HG02588 (cell line): ENCODE results near the gene CCDC167.

ENCODE experiments used
- ATAC-seq: cut with Tn5 transposase; IDR thresholded peaks from one replicate; pipeline ENCODE4 v1.9.1; 2021; ENCODE audit warnings: mild to moderate bottlenecking, moderate library complexity; ENCODE audit not compliant: unreplicated experiment

The CCDC167 gene

DNA sequence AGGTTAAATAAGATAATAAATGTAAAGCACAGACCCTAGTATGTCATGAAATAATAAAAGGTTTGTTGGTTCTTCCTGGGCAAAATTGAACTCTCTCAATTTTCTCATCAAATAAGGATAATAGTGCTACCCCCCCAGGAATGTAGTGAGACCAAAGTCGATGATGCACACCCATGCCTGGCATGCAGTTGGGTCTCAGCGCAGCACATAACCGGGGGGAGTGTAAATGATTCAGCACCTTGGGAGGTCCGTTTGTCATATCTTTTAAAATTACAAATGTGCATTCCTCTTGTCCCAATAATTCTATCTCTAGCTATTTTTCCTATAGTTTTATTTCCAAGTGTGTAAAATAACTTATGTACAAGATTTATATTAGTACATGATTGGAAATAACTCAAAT is 31.3 kb upstream of the CCDC167 start:
- ATAC-seq: no peak

DNA sequence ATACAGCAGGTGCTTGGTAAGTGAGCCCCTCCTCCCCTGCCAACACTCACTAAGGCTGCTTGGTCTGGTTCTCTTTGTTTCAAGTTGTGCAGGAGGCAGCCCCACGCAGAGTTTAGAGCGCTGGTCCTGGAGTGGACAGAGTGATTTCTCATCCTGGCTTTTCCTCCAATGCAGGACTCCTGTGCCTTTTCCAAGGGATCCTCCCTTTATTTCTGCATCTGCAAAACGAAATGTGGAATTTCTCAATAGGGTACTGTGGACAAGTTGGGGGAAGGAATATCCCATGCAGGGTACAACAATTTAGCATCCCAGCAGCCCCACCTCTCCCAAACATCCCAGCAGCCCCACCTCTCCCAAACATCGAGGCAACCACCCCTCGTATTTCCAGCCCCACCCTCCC is 30.6 kb upstream of the CCDC167 start:
- no peak for ATAC-seq

GRCh38 chr6:37528541-37528940 is 28.8 kb upstream of the CCDC167 start:
- ATAC-seq: no peak

GRCh38 chr6:37525460-37526357 is 26.0 kb upstream of the CCDC167 start:
- no peak for ATAC-seq

- ATAC-seq: no peak
These were observed 25.3 kb upstream of the CCDC167 start for GRCh38 chr6:37524970-37525318.

DNA sequence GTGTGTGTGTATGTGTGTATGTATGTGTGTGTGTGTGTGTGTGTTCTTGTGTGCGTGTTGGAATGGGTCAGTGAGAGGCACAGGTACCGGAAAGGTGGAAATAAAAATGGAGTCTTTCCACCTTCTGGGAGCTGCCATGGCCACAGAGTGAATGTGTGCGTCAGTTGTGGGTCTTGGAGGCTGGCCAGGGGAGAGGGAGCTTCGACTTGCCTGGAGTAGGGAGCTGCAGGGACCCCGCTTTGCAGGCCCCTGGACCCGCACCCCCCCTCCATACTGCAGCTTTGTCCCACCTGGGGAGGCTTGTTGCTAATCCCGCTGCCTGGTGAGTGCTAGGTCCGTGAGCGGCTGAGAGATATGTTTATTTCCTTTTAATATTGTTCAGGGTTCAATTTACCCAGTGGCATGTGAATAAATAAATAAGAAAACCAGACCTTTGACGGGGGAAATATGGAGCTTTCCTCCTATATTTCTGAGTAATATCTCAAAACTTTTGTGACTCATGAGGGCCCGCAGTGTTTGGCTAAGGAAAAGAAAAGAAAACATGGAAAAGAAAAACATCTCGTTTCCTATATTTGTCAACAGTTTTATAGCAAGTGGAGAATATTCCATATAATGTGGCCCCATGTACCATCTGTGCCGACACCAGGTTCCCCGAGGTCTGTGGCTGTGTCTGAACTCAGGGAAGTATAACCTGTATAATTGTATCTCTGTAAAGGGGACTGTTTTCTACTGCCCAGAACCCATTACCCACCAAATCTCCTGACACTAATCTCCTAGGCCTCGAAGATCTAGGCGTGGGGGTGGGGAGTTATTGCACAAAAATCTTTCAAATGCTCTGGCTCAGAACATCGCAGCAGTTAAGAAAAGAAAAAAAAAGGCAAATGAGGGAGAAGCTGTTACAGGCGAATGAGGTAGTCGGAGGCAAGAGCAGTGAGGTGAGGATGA is 24.6 kb upstream of the CCDC167 start:
- ATAC-seq: no peak

DNA sequence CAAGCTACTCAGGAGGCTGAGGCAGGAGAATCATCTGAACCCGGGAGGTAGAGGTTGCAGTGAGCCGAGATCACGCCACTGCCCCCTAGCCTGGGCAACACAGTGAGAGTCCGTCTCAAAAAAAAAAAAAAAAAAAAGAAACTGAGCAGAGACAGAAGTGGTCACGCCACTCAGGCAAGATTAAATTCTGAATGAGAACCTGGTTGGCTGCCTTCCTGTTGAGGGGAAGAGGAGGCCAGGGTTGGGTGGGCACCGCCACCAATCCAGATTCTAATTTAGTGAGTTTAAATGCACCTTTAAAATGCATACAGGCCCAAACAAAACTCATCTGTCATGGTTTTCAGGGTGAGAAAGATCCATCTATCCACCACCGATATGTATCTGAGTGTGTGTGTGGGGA is 23.7 kb upstream of the CCDC167 start:
- ATAC-seq: no peak

DNA sequence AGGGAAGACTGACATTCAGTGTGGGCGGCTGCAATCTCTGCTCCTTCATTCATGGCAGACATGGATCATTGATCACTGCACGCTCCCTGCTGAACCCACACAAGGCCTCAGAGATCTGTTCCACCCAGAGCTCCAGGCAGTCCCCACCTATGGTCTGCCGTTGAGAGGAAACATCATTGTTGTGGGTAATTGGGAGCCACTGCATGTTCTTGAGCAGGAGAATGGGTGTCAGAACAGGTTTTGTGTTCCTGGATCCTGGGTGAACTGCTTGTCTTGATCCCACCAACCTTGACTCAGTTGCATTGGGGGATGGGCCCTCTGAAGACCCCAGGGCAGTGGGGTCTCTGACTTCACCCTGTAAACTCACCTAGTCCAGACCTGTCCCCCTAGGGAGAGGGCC is 23.1 kb upstream of the CCDC167 start:
- no peak for ATAC-seq

DNA sequence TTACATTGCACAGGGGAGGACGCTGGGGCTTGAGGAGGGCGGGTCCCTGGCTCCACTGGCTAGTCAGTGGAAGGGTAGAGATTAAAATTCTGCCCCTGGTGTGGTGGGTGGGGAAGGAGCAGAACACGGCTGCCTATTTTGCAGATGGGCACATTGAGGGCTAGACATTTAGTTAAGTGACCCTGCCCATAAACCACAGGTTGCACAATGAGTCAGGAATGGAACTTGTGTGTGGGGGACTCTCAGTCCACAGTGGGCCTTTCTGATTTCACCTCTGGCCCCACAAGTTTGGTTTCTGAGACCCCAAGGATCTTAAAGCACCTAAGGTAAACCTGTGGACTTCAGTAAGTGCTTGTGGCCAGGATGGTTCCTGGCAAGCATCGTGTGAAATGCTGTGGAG is 22.0 kb upstream of the CCDC167 start:
- ATAC-seq: no peak

DNA sequence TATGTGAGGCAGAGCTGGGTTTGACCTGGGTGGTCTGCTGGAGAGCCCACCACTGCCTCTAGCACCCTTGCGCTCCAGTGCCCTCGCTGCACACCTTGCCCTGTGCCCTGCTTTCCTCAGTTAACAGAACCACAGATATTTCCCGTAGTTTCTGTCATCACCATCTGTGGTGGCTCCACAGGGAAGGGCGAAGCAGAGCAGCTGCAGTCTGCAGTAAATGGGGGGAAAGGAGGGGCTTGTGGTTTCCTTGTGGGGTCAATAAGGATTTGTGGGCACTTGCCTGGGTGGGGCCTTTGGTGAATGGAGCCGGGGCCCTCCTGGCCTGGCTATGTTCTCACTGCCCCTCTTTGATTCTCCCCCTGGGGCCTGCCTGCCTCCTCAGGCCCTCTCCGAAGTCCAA is 21.2 kb upstream of the CCDC167 start:
- no peak for ATAC-seq

- ATAC-seq: no peak
These were observed 19.8 kb upstream of the CCDC167 start for GRCh38 chr6:37519461-37519860.

DNA sequence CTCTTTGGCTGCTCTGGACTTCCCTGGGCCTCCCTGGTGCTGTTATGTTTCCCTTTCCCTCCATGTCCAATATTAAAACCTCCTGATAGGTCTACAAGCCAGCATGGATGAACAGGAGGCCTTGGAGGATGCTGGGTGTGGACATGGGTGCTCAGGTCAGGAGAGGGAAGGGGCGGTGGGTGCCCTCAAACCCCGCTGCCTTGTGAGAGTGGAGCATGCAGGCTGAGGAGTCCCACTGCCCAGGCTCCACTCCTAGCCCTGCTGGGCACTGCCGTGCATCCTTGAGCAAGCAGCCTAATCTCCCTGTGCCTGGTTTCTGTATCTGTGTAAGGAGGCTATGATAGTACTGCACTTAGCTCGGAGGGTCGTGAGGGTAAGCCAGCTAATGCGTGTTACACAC is 18.4 kb upstream of the CCDC167 start:
- no peak for ATAC-seq

DNA sequence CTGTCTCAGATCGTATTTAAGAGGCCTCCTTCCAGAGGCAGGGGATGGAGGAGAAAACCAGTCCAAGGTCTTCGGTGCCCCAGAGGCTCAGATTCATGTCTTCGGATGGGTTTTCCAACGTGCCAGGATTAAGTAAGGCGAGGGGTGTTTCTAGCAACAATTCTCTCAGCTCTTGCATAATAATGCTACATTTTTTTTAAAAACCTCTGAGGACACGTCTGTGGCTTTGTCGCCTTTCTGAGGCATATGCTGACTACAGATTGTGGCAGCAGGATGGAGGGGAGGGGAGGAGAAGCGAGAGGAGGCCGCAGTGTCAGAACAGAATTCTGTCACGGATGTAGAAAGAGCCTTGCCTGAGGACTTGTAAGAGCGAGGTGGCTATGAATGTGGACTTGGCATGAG is 17.7 kb upstream of the CCDC167 start:
- no peak for ATAC-seq

GRCh38 chr6:37516920-37517405 is 17.3 kb upstream of the CCDC167 start:
- ATAC-seq: no peak

DNA sequence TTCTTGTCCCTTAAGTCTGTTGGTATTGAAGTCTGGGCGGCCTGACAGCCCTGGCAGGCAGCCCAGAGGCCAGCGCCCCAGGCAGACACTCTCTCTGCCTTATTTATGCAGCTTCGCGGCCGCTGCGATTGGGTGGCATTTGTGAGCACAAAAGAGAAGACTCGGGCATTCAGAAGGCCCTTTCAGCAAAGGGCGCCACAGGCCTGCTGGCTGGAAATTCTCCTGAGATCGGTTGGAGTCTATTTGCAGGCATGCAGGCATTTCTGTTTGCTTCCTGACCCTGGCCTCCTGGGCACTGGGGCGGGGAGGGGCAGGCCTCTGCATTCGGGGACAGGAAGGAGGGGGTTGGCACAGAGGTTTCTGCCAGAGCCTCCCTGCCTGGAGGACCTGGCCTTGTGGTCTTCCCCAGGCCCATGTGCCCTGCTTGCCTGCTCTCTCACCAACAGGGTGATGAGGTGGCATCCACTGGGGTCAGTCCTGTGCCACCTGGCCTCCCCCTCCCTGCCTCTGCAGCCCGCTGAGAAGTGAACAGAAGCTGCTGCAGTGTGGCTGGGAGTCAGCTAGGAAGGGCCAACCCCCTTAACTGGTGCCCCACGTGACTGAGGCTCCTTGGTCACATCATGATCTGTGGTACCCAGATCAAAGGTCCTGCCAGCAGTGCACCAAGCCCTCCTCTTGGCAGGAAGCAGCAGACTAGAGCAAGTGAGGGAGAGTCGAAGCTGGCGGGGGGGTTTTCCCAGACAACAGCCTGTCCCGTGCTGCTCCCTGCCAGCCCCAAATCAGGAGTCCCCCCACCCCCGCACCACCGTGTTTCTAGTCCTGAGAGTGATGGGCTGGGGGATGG is 16.6 kb upstream of the CCDC167 start:
- ATAC-seq: peak; percentile 66

GRCh38 chr6:37515712-37516075 is 16.0 kb upstream of the CCDC167 start:
- ATAC-seq: no peak

DNA sequence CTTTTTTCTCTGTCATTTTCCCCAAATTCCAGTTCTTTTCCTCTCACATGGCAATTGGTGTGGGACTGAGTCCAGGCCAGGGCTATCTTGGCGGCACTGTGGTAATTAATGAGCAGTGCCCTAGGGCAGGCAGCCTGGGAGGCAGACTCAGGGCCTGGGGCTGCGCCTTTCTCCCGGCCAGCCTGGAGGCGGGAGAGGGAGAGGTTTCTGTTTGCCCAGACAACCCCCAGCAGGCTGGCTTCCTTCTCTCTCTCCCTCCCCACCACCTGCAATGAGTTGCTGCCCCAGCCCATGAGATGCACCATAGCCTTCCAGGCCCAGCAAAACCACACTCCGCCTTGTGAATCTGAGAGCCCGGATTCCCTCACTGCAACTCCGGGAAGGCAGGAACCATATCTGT is 15.1 kb upstream of the CCDC167 start:
- no peak for ATAC-seq

GRCh38 chr6:37514321-37514771 is 14.7 kb upstream of the CCDC167 start:
- ATAC-seq: no peak

DNA sequence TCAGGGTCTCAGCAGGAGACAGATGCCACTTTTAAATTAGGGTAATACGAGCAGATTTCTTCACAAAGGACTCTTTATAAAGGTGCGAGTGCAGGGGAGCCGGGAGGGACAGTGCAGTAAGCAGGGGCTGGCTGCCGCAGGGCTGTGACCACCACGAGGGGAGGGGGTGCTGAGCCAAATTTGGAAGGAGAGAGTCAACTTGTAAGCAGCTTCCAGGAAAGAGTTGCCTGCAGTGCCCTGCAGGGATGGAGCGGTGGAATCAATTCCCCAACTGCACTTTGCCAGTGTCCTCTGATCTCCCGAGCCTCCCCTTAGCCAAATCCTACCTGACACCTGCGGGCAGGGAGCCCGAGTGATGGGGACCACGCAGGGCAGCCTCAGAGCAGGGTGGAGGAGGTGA is 13.9 kb upstream of the CCDC167 start:
- ATAC-seq: no peak

DNA sequence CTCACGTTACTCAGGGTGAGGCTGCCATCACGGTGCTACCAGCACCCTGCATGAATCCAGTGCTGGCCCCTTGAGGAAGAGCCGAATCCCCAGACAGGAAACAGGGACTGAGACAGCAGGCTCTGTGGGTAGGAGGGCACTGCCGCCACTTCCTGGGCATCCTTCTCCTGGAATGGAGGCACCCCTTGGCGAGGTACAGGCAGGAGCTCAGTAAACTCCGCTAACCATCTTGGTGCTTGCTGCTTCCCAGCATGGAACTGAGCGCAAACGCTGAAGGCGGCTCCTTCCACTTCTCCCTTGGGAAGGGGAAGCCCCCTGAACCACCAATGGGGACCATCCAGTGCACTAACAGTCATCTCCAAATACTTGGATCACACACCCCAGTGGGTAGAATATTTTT is 13.5 kb upstream of the CCDC167 start:
- no peak for ATAC-seq
